Measurements from ENCODE around the gene NLK.

GRCh38 chr17:28081467-28081866 is 39.0 kb downstream of the NLK start:
- no peak for TF ChIP-seq ISL1 (CRISPR knock-in tag; IDR thresholded peaks at IDR 0.05)
- no peak for TF ChIP-seq OSR1 (CRISPR knock-in tag; IDR thresholded peaks at IDR 0.05)

Measured in SK-N-SH treated with all-trans-retinoic acid at 6 μM for 48 hours (cell line).